Stimulated activated CD8-positive, alpha-beta memory T cell treated with anti-CD3 and anti-CD28 coated beads, Interleukin-7, amount 100 ng/mL, for 4 hours (primary cell): Measurements from ENCODE around the gene SYNJ2.
A peak's percentile ranks its signal among the peaks of the same experiment; 100 is the strongest.

Experiments used
- DNase-seq, 2 donors: peaks; one replicate each; pipeline ENCODE4 v3.0.0-alpha.2; 2020; ENCODE audit warnings: low read depth in 2 of 2

Gene SYNJ2

DNA sequence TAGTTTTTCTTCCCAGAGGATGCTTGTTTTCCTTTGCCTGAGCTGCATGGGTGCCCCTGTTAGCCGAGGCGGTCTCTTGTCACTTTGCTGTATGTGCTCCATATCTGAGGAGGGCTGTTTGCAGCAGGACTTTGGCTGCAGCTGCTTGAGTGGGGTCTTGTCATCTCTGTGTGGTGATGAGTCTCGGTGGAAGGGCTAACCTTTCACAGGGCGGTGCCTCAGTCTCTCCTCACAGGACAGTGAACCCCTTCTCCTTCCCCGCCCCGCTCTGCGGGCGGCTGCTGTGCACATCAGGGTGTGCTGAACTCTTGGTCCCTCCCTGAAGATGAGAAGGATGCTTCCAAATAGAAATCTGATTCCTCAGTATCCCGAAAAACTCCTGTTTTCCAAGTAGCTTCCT lies 75.1 kb downstream of the SYNJ2 start:
- DNase-seq = no peak

- DNase-seq = peak in 1 of 2 donors; percentile 6
Measured at GRCh38 chr6:158057213-158057987, 75.7 kb downstream of the SYNJ2 start.

GRCh38 chr6:158058171-158058651 lies 76.5 kb downstream of the SYNJ2 start:
- no peak for DNase-seq

GRCh38 chr6:158059108-158059507 lies 77.4 kb downstream of the SYNJ2 start:
- no peak for DNase-seq

GRCh38 chr6:158060455-158061360 lies 79.0 kb downstream of the SYNJ2 start:
- DNase-seq = no peak

DNA sequence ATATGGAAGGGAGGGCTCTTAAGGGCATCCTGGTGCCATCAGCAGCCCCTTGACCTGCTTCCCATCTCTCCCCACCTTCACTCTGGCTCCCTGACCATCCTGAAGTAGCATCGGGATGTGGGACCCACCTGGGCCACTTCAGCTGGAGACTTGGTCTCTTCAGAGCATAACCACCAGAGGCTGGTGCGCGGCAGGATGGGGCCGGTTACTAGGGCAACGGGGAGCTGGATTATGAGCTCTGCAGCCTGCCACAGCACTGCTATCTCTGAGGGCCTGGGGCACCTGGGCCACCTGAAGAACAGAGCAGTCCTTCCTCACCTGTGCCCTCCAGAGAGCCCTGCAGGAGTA lies 79.7 kb downstream of the SYNJ2 start:
- DNase-seq = no peak

DNA sequence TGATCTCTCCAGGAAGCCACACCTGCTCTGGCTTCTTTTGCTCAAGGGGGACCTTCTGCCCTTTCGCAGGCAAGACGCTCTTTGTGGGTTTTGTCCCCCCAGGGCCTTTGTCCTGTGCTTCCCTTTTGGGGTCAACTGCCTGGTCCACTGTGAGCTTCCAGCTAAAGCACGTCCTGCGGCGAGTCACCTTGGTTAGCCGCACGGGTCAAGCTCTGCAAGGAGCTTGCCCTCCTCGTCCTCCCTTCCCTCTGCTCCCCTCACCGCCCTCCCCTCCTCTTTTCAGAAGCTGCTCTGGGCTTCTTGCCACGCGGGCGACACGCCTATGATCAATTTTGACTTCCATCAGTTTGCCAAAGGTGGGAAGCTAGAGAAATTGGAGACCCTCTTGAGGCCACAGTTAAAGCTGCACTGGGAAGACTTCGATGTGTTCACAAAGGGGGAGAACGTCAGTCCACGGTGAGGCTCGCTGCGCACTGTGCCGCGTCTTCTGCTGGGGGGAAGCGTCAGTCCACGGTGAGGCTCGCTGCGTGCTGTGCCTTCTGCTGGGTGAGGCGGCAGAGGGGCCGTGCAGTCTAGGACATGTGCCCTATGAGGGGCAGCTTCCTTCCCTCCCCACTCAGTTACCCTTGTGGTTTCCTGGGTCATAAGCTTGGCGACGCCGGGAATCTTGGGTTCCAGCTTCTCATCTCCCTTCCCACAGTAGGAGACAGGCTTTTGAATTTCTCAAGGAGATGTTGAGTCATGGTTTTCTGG lies 80.2 kb downstream of the SYNJ2 start:
- DNase-seq = no peak

GRCh38 chr6:158063736-158064135 lies 82.1 kb downstream of the SYNJ2 start:
- no peak for DNase-seq

DNA sequence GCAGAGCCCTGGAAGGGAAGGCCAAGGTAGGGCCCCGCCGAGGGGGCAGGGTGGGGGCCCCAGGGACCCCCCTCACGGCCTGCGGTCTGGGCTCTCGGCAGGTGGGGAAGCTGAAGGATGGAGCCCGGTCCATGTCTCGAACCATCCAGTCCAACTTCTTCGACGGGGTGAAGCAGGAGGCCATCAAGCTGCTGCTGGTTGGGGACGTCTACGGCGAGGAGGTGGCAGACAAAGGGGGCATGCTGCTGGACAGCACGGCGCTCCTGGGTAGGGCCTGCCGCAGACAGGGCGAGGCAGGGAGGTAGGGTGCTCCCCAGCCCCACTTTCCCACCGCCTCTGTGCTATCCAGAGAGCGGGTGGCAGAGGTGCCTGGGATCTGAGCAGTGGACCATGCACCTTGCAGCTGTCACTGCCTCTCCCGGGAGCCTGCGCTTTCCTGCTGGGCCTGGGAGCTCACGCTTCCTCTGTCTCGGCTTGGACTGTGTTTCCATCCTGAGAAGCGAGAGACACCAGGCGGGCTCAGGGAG lies 83.1 kb downstream of the SYNJ2 start:
- no peak for DNase-seq

DNA sequence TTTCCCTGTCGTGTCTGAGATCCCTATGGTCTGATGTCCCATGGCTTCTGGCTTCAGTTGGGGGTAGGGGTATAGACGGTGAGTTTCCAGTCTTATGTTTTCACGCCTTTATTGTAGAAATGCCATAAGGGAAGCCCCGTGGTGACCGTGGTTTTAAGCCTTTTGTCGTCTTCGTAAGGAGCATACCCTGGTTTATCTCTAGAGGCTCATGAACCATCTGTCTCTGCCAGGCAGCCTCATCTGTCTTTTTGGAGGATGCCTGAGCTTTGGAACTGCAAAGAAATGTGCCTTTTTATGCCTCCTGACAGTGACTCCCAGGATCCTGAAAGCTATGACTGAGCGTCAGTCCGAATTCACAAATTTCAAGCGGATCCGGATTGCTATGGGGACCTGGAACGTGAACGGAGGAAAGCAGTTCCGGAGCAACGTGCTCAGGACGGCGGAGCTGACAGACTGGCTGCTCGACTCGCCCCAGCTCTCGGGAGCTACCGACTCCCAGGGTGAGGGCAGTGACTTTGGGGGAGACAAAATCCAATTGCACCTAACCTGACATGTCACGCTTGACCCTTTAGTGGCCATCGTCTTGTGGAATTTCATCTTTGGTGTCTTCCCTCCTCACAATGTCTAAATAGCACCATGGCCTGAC lies 84.6 kb downstream of the SYNJ2 start:
- no peak for DNase-seq

GRCh38 chr6:158067436-158068015 lies 85.9 kb downstream of the SYNJ2 start:
- DNase-seq = no peak

GRCh38 chr6:158068156-158068892 lies 86.7 kb downstream of the SYNJ2 start:
- no peak for DNase-seq

DNA sequence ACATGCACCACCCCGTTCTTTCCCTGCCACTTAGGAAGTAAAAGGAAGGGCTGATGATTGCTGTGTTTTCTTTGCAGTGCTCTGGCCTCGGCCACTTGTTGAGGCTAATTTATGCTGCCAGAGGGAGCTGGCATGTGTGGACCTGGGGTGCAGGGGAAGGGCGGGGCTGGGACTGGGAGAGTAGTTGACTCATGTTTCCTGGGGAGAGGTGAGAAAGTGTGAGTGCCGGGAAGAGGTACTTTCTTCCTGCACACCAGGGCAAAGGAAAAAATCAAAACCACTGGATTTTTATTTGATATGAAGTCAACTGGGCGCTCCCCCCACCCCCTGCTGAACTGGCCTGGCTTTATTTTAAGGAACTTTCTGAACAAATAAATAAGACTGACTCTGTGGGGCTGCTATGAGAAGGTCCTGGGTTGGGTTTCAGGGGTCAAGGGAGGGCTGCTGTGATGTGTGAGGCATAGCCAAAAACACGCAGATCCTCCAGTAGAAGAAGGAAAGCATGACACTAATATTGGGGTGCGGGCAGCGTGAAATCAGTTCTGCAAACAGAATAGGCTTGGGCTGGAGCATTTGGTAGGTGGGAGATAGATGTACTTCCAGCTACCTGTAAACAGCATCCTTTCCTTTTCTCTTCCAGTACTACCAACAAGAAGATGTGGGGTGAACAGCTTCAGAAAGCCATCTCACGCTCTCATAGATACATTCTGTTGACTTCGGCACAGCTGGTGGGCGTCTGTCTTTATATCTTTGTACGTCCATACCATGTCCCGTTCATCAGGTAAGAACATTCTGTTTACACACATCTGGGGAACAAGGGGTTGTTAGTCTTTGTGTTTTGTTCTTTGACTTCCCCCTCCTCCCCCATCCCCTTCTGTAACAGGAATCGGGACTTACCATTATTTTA lies 87.5 kb downstream of the SYNJ2 start:
- DNase-seq = no peak

DNA sequence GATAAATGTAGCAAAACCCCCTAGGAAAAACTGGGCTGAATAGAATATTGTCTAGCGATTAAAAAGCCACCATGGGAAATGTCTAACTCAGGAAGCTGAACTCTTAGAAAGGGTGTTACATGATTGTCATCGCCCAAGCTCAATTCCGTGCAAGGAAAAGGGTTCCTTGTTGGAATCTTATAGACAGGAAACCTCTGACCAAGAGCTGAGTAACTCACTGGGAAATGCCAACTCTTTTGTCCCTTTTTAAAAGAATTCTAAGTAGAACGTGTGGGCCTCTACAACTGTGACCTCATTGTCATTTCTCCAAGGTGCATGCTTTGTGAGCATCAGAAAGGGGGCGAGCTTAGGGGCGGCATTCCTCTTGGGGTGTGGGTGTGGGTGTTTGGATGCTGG lies 88.1 kb downstream of the SYNJ2 start:
- DNase-seq = no peak

- DNase-seq = no peak
Measured at GRCh38 chr6:158070513-158070912, 88.8 kb downstream of the SYNJ2 start.

DNA sequence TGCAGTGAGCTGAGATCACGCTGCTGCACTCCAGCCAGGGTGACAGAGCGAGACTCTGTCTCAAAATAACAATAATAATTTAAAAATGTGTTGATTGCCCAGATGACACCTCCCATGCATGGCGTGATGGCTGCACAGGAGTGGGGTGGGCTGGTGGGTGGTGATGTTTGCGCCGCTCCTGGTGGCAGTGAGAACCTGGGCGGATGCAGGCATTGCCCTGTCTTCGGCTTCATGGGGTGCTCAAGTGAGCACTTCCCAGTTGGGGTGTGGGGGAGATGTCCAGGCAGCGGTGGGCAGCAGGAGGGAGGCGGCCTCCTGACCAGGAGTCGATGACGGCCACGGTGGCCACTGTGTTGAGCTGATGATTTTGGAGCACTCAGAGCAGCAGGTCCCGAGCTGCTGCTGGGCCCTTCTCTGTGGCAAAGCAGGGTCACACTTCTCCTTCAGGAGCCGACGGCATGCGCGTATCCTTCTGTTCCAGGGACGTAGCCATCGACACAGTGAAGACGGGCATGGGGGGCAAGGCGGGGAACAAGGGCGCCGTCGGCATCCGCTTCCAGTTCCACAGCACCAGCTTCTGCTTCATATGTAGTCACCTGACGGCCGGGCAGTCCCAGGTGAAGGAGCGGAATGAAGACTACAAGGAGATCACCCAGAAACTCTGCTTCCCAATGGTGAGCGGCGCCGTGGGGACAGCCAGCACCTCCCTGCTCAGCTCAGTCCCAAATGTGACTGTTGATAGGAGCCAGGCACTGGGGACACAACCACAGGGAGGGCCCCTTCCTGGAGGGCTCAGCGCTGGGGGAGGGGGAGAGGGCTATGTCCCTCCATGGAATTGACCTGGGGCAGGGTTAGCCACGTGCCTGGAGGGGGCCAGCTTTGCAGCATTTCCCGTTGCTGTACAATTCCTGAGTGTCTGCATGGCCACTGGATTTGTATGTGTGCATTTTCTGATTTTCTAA lies 89.7 kb downstream of the SYNJ2 start:
- no peak for DNase-seq

DNA sequence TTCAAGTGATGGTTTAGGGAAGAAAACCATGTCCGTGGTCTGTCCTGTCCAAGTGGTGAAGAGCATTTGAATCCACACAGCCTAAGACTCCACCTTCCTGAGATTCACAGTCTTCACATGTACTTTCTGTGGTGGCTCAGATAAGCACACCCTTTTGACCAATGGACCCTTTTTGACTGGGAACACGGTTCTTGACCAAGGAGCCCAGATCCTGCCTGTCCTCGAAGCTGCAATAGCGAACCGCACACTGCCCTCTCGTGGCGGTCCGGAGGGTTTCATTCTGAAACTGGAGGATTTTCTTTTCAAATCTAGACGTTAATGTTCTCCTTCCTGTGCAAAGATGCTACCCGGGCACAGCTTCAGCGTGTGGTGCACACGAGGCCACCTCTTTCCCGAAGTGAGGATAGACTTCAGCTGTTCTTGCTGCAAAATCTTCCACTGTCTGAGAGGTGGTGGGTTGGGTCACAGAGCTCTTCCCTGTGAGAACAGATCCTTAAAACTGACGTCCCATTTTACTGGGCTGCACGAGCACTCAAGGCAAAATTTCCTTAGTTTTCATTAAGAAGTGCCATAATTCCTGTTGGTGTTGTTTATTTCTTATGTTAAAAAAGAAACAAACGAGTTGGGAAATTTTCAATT lies 90.5 kb downstream of the SYNJ2 start:
- DNase-seq = peak; percentile 36 to 45

- no peak for DNase-seq
Measured at GRCh38 chr6:158073776-158074175, 92.1 kb downstream of the SYNJ2 start.
